ENCODE data around the gene ITPR1. TPM values are rescaled to one million over a fixed set of nuclear protein-coding genes. Genes with fewer than 3 reads are reported as not detected.
A peak's percentile ranks its signal among the peaks of the same experiment; 100 is the strongest.

Gene ITPR1
- polyA plus RNA-seq, 1 of the 3 experiments (the other 2 are of a cell fraction) = 5.9 TPM

GRCh38 chr3:4828279-4829030 lies 335.3 kb downstream of the ITPR1 start:
- Histone ChIP-seq H3K4me2 (no peak overlapping the region), H3K9me3 (no peaks in the 10 kb centered on the region), H3K27me3 (ENCODE audit: insufficient read depth) (no peaks in the 10 kb centered on the region), H3K9me2 (no peaks in the 10 kb centered on the region), H3K4me3 (ENCODE audit: low read depth in 2 of 2, low read length in 1 of 2) (no peak overlapping the region), H3F3A (replicated peaks; ENCODE audit: insufficient read depth) (peaks cover 28% of the 10 kb centered on the region), H3K79me2 (ENCODE audit: insufficient read depth) (no peaks in the 10 kb centered on the region), H4K20me1 (ENCODE audit: insufficient read depth) (no peaks in the 10 kb centered on the region), H3K4me1 (ENCODE audit: control insufficient read depth in 1 of 2, insufficient read depth in 2 of 2, low read depth in 1 of 2, low read length in 1 of 2) (peaks cover 13 to 57% of the 10 kb centered on the region in 2 experiments; a peak in 2 of 4 replicates), H2AFZ (ENCODE audit: low read depth) (no peak overlapping the region), H3K9ac (no peak overlapping the region), H3K27ac (ENCODE audit: low read depth in 2 of 2, low read length in 1 of 2) (peak overlapping the region; percentile 39 to 52; a peak in 3 of 4 replicates), H3K36me3 (replicated peaks in 1 of 2; ENCODE audit: control insufficient read depth in 1 of 2, insufficient read depth in 2 of 2, low read length in 1 of 2) (no peaks in the 10 kb centered on the region)
- 87% methylated on average over 10 of the region's 10 CpGs for WGBS (ENCODE audit: low lambda C conversion rate)
- peak; percentile 82 for TF ChIP-seq TCF12 (IDR thresholded peaks at IDR 0.05)
- TF ChIP-seq, protein P1, sequence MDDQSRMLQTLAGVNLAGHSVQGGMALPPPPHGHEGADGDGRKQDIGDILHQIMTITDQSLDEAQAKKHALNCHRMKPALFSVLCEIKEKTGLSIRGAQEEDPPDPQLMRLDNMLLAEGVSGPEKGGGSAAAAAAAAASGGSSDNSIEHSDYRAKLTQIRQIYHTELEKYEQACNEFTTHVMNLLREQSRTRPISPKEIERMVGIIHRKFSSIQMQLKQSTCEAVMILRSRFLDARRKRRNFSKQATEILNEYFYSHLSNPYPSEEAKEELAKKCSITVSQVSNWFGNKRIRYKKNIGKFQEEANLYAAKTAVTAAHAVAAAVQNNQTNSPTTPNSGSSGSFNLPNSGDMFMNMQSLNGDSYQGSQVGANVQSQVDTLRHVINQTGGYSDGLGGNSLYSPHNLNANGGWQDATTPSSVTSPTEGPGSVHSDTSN (IDR thresholded peaks at IDR 0.05) = peak; percentile 57; the same call in 1 of the 2 replicates
- TF ChIP-seq POLR2AphosphoS5 (IDR thresholded peaks at IDR 0.05; ENCODE audit: low read depth, low read length) = peak; percentile 33; the same call in 1 of the 2 replicates
- peak in 1 of 2 experiments; percentile 35; a peak in 1 of 4 replicates for TF ChIP-seq EP300 (IDR thresholded peaks at IDR 0.05; ENCODE audit: borderline replicate concordance in 1 of 2, low read depth in 1 of 2, low read length in 1 of 2)
- TF ChIP-seq GABPA (IDR thresholded peaks at IDR 0.05; ENCODE audit: low read depth) = no peak
- no peak for TF ChIP-seq ELF1 (IDR thresholded peaks at IDR 0.05)
- ChIA-PET POLR2A (no interaction called here), CTCF (interaction anchor here (0.7 to 2.6 kb wide), 3 partner anchors 36 to 152 kb away, joined by 3 to 8 read pairs (median 3); no protein-coding TSS in a partner anchor)
- no peak for DNase-seq

- ChIA-PET POLR2A (no interaction called here), CTCF (interaction anchor here (2.6 kb wide), 1 partner anchor 152 kb away, joined by 8 read pairs; no protein-coding TSS in a partner anchor)
- Histone ChIP-seq H4K20me1 (ENCODE audit: insufficient read depth) (no peaks in the 10 kb centered on the region), H2AFZ (ENCODE audit: low read depth) (no peak overlapping the region), H3K27me3 (ENCODE audit: insufficient read depth) (no peaks in the 10 kb centered on the region), H3K36me3 (replicated peaks in 1 of 2; ENCODE audit: control insufficient read depth in 1 of 2, insufficient read depth in 2 of 2, low read length in 1 of 2) (no peaks in the 10 kb centered on the region), H3K4me2 (no peak overlapping the region), H3K27ac (ENCODE audit: low read depth in 2 of 2, low read length in 1 of 2) (peak overlapping the region in 1 of 2 experiments; percentile 25; a peak in 1 of 4 replicates), H3K4me1 (ENCODE audit: control insufficient read depth in 1 of 2, insufficient read depth in 2 of 2, low read depth in 1 of 2, low read length in 1 of 2) (peaks cover 13 to 57% of the 10 kb centered on the region in 2 experiments; a peak in 2 of 4 replicates), H3F3A (replicated peaks; ENCODE audit: insufficient read depth) (peaks cover 28% of the 10 kb centered on the region), H3K9ac (no peak overlapping the region), H3K79me2 (ENCODE audit: insufficient read depth) (no peaks in the 10 kb centered on the region), H3K9me2 (no peaks in the 10 kb centered on the region), H3K4me3 (ENCODE audit: low read depth in 2 of 2, low read length in 1 of 2) (no peak overlapping the region), H3K9me3 (no peaks in the 10 kb centered on the region)
- 62% methylated on average over 1 of the region's 1 CpG for WGBS (ENCODE audit: low lambda C conversion rate)
- no peak for DNase-seq
- TF ChIP-seq USF1 (IDR thresholded peaks at IDR 0.05; ENCODE audit: borderline replicate concordance, low read depth) (no peak), RFX5 (IDR thresholded peaks at IDR 0.05; ENCODE audit: low read length) (no peak), CHD2 (IDR thresholded peaks at IDR 0.05; ENCODE audit: low read length, partially characterized antibody) (no peak), MAX (IDR thresholded peaks at IDR 0.05; ENCODE audit: low read depth) (no peak), TCF12 (IDR thresholded peaks at IDR 0.05) (no peak)
These were observed 335.9 kb downstream of the ITPR1 start for GRCh38 chr3:4829031-4829394.

All from SK-N-SH (cell line).